GM19193 (cell line): ENCODE data around the gene CDHR2.

Experiments used
- POLR2A ChIP-seq: IDR thresholded peaks from 4 replicates; pipeline ENCODE4 v1.6.1; 2011; ENCODE audit not compliant: insufficient read depth, insufficient read length; ENCODE audit errors: extremely low read depth

The CDHR2 gene

DNA sequence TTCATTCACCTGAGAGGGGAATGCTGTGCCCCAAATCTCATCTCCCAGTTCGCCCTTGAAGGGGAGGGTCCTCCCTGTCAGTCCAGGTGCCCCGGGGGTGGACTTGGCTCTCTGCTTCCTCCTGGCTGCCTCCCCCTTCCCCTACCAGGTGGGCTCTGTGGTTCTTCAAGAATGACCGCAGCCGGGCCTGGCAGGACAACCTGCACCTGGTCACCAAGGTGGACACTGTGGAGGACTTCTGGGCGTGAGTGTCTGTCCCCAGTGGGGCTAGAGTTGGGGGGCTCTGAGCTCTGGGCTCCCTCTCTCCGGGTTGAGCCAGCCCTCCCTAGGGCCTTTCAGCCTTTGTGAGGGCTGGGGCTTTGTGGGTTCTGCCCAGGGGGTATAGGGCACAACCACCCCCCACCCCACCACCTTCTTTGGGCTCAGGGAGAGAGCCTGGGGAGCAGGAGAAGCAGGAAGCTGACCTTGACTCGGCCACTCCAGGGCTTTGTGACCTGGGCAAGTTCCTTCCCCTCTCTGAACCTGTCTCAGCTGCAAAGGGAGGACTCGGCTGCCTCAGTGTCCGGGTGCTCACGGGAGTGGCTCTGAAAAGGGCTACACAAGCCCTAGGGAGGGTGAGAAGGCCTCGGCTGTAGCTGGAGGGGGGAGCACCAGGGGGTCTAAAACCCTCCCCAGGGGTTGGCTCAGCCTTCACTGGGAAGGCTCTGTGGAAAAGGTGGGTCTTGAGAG is 94.5 kb downstream of the CDHR2 start:
- TF ChIP-seq POLR2A = no peak

DNA sequence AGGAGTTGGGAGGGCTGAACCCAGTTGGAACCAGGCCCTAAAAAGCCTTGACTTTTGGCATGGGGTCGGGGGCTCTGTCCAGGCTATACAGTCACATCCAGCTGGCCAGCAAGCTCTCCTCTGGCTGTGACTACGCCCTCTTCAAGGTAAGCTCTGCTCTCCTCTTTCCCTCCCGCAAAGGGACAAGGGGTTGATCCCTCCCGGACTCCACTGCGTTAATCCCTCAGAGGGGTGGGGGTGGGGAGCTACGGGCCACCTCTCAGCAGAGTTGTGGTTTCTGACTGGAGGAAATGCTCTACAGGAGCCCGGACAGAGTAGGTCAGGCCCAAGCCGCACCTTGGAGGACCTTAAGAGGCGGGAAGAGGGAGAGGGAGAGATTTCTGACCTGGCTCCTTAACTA is 95.2 kb downstream of the CDHR2 start:
- no peak for TF ChIP-seq POLR2A

DNA sequence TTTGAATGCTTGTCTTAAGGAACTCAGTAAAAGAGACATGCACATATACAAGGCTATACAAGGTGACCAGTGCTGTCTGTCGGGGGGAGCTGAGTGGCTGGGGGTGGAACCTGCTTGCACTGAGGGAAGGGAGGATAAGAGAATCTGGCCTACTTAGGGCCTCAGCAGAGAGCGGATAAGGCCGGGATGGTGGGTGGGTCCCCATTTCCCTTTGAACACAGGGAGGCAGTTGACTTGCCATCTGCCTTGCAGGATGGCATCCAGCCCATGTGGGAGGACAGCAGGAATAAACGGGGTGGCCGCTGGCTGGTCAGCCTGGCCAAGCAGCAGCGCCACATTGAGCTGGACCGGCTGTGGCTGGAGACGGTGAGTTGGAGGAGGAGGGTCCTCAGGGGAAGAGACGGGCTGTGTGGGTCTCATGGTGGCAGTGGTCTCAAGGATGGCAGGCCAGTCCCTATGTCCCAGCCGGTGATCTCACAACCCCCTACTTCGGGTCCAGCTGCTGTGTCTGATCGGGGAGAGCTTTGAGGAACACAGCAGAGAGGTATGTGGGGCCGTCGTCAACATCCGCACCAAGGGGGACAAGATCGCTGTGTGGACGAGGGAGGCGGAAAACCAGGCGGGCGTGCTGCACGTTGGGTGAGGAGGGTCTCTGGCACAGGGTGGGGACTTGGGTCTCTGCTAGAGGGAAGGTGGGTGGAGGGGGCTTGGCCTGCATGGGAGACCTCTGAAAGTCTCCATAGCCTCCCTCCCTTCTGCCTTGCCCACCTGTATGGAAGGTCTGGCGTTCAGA is 95.9 kb downstream of the CDHR2 start:
- no peak for TF ChIP-seq POLR2A
